ENCODE data around the gene PLA2G1B.

The PLA2G1B gene

GRCh38 chr12:120292661-120293531, 34.7 kb downstream of the PLA2G1B start, which contains the start of gene RNU4-1:
RNU4-1 (minus strand) TSS chr12:120293237.
- Histone ChIP-seq H3K27ac (ENCODE audit: poor library complexity, severe bottlenecking) (peak within 1 kb of the TSS; percentile 93), H3K4me1 (ENCODE audit: insufficient read depth, poor library complexity, severe bottlenecking) (peaks cover 5% of the 10 kb centered on the region), H3K27me3 (ENCODE audit: insufficient read depth, poor library complexity, severe bottlenecking) (no peaks in the 10 kb centered on the region), H3K36me3 (ENCODE audit: low read depth) (no peaks in the 10 kb centered on the region), H3K9me3 (ENCODE audit: severe bottlenecking) (no peaks in the 10 kb centered on the region), H3K4me3 (ENCODE audit: severe bottlenecking) (peak within 1 kb of the TSS; percentile 33)
- TF ChIP-seq, protein P1, sequence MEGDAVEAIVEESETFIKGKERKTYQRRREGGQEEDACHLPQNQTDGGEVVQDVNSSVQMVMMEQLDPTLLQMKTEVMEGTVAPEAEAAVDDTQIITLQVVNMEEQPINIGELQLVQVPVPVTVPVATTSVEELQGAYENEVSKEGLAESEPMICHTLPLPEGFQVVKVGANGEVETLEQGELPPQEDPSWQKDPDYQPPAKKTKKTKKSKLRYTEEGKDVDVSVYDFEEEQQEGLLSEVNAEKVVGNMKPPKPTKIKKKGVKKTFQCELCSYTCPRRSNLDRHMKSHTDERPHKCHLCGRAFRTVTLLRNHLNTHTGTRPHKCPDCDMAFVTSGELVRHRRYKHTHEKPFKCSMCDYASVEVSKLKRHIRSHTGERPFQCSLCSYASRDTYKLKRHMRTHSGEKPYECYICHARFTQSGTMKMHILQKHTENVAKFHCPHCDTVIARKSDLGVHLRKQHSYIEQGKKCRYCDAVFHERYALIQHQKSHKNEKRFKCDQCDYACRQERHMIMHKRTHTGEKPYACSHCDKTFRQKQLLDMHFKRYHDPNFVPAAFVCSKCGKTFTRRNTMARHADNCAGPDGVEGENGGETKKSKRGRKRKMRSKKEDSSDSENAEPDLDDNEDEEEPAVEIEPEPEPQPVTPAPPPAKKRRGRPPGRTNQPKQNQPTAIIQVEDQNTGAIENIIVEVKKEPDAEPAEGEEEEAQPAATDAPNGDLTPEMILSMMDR (IDR thresholded peaks at IDR 0.05; ENCODE audit: poor library complexity, severe bottlenecking): no peak
- DNase-seq (ENCODE audit: low spot score): peak; percentile 77
- peak; percentile 56 for ATAC-seq (ENCODE audit: low read depth)

GRCh38 chr12:120292411-120292660, 35.2 kb downstream of the PLA2G1B start:
- no peaks in the 10 kb centered on the region for H3K9me3 ChIP-seq (ENCODE audit: severe bottlenecking)
- peak overlapping the region; percentile 93 for H3K27ac ChIP-seq (ENCODE audit: poor library complexity, severe bottlenecking)
- no peak for DNase-seq (ENCODE audit: low spot score)
- peak; percentile 0 for ATAC-seq (ENCODE audit: low read depth)
- H3K4me1 ChIP-seq (ENCODE audit: insufficient read depth, poor library complexity, severe bottlenecking): peaks cover 5% of the 10 kb centered on the region
- H3K27me3 ChIP-seq (ENCODE audit: insufficient read depth, poor library complexity, severe bottlenecking): no peaks in the 10 kb centered on the region
- no peaks in the 10 kb centered on the region for H3K36me3 ChIP-seq (ENCODE audit: low read depth)
- TF ChIP-seq, protein P1 (IDR thresholded peaks at IDR 0.05; ENCODE audit: poor library complexity, severe bottlenecking): no peak
- H3K4me3 ChIP-seq (ENCODE audit: severe bottlenecking): peak overlapping the region; percentile 33

DNA sequence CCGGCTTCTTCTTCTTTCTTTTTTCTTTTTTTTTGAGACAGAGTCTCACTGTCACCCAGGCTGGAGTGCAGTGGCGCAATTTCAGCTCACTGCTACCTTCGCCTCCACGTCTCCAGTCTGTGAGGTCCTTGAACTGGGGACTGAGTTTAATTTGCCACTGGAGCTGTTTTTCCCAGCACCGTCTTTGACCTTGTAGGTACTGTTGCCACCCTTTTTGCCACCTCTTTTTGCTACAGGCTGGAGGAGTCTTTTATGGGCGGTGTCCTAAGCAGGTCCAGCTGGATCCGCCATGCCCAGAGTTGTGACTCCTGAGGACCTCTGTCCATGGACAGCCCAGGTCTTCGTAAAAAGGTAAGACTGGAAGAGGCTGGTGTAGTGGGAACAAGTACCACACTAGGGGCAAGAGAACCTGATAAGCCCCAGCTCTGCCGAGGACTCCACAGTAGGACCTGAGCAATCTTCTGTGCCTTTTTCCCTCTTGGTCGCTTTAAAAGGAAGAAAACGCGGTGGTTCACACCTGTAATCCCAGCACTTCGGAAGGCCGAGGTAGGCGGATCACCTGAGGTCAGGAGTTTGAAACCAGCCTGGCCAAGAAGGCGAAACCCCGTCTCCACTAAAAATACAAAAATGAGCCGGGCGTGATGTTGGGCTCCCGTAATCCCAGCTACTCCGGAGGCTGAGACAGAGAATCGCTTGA, 36.8 kb downstream of the PLA2G1B start:
- H3K36me3 ChIP-seq (ENCODE audit: low read depth): no peaks in the 10 kb centered on the region
- DNase-seq (ENCODE audit: low spot score): no peak
- H3K9me3 ChIP-seq (ENCODE audit: severe bottlenecking): no peaks in the 10 kb centered on the region
- H3K4me1 ChIP-seq (ENCODE audit: insufficient read depth, poor library complexity, severe bottlenecking): peaks cover 8% of the 10 kb centered on the region
- H3K27ac ChIP-seq (ENCODE audit: poor library complexity, severe bottlenecking): peak overlapping the region; percentile 93
- ATAC-seq (ENCODE audit: low read depth): no peak
- H3K4me3 ChIP-seq (ENCODE audit: severe bottlenecking): peak overlapping the region; percentile 12
- TF ChIP-seq, protein P1 (IDR thresholded peaks at IDR 0.05; ENCODE audit: poor library complexity, severe bottlenecking): no peak
- no peaks in the 10 kb centered on the region for H3K27me3 ChIP-seq (ENCODE audit: insufficient read depth, poor library complexity, severe bottlenecking)

DNA sequence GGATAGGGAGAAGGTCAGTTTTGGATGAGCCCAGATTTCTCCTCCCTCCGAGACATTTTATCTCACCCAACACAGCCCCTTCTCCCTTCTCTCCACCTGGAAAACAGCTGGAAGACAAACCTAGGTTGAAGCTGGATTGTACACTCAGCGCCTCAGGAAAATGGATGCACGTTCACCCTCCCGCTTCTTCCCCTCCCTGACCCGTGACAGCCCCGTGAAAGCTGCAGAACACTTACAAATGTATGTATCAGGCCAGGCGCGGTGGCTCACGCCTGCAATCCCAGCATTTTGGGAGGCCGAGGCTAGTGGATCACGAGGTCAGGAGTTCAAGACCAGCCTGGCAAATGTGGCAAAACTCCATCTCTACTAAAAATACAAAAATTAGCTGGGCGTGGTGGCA, 40.1 kb downstream of the PLA2G1B start:
- peak overlapping the region; percentile 6 for H3K27ac ChIP-seq (ENCODE audit: poor library complexity, severe bottlenecking)
- TF ChIP-seq, protein P1 (IDR thresholded peaks at IDR 0.05; ENCODE audit: poor library complexity, severe bottlenecking): no peak
- ATAC-seq (ENCODE audit: low read depth) (no peak), DNase-seq (ENCODE audit: low spot score) (no peak)
- H3K4me1 ChIP-seq (ENCODE audit: insufficient read depth, poor library complexity, severe bottlenecking): peaks cover 3% of the 10 kb centered on the region
- H3K27me3 ChIP-seq (ENCODE audit: insufficient read depth, poor library complexity, severe bottlenecking): no peaks in the 10 kb centered on the region
- no peaks in the 10 kb centered on the region for H3K36me3 ChIP-seq (ENCODE audit: low read depth)
- H3K4me3 ChIP-seq (ENCODE audit: severe bottlenecking): no peak overlapping the region
- H3K9me3 ChIP-seq (ENCODE audit: severe bottlenecking): no peaks in the 10 kb centered on the region
